HepG2 (cell line): ENCODE measurements around the gene SLC22A23. TPM values are rescaled to one million over a fixed set of nuclear protein-coding genes. Genes with fewer than 3 reads are reported as not detected.

ENCODE experiments used
- ADNP ChIP-seq: sonication (generic); formaldehyde crosslinking; IDR thresholded peaks from 2 replicates; pipeline ENCODE4 v1.4.0; 2020; ENCODE audit warnings: missing genetic modification reagents
- AGO2 ChIP-seq: fragments of 200-400 bp; formaldehyde crosslinking; optimal IDR thresholded peaks from 2 replicates; pipeline ENCODE3; 2017; ENCODE audit warnings: mild to moderate bottlenecking, low read depth, low read length, moderate library complexity
- E2F5 ChIP-seq: sonication (generic); formaldehyde crosslinking; conservative IDR thresholded peaks from 2 replicates; pipeline ENCODE4 v1.4.0; 2020; ENCODE audit warnings: missing genetic modification reagents
- IKZF1 ChIP-seq: fragments of 450-650 bp; IDR thresholded peaks from 2 replicates; pipeline ENCODE4 v1.7.1; 2016
- KDM4B ChIP-seq: sonication (generic); formaldehyde crosslinking; IDR thresholded peaks from 2 replicates; pipeline ENCODE4 v1.4.0; 2020; ENCODE audit warnings: missing genetic modification reagents
- KLF11 ChIP-seq: IDR thresholded peaks from 2 replicates; pipeline ENCODE4 v1.6.1; 2016; ENCODE audit warnings: missing compliant biosample characterization
- KMT2B ChIP-seq: IDR thresholded peaks from 2 replicates; pipeline ENCODE4 v1.6.1; 2016; ENCODE audit warnings: missing genetic modification reagents, missing compliant biosample characterization
- MAF1 ChIP-seq: sonication (generic); formaldehyde crosslinking; IDR thresholded peaks from 2 replicates; pipeline ENCODE4 v1.5.0; 2020; ENCODE audit warnings: missing genetic modification reagents, borderline replicate concordance
- MTF1 ChIP-seq: sonication (generic); formaldehyde crosslinking; IDR thresholded peaks from 2 replicates; pipeline ENCODE4 v1.5.0; 2020; ENCODE audit warnings: missing genetic modification reagents
- MXD4 ChIP-seq: IDR thresholded peaks from 2 replicates; pipeline ENCODE4 v1.6.1; 2016; ENCODE audit warnings: mild to moderate bottlenecking, missing biosample characterization, missing genetic modification reagents
- PRPF4 ChIP-seq: fragments of 200-400 bp; formaldehyde crosslinking; IDR thresholded peaks from 2 replicates; pipeline ENCODE4 v1.6.1; 2016; ENCODE audit warnings: low read length, low read depth; ENCODE audit not compliant: poor library complexity, severe bottlenecking
- SP2 ChIP-seq: sonication (generic); formaldehyde crosslinking; IDR thresholded peaks from 2 replicates; pipeline ENCODE4 v1.5.1; 2020; ENCODE audit warnings: mild to moderate bottlenecking, missing genetic modification reagents
- YY1 ChIP-seq: IDR thresholded peaks from 2 replicates; pipeline ENCODE4 v1.6.1; 2011; ENCODE audit warnings: low read length, low read depth, moderate library complexity, mild to moderate bottlenecking; ENCODE audit not compliant: insufficient read depth, insufficient replicate concordance
- ZBTB38 ChIP-seq: sonication (generic); formaldehyde crosslinking; IDR thresholded peaks from 2 replicates; pipeline ENCODE4 v1.5.1; 2020; ENCODE audit warnings: mild to moderate bottlenecking, missing genetic modification reagents
- ZBTB42 ChIP-seq: sonication (generic); formaldehyde crosslinking; IDR thresholded peaks from 2 replicates; pipeline ENCODE4 v1.5.0; 2020; ENCODE audit warnings: mild to moderate bottlenecking, missing genetic modification reagents
- ZFP36L1 ChIP-seq: sonication (generic); formaldehyde crosslinking; IDR thresholded peaks from 2 replicates; pipeline ENCODE4 v1.8.0; 2022; ENCODE audit warnings: mild to moderate bottlenecking, missing genetic modification reagents, moderate library complexity
- ZFP62 ChIP-seq: sonication (generic); formaldehyde crosslinking; IDR thresholded peaks from 2 replicates; pipeline ENCODE4 v1.4.0; 2020; ENCODE audit warnings: missing genetic modification reagents
- ZNF143 ChIP-seq: sonication (generic); formaldehyde crosslinking; IDR thresholded peaks from 2 replicates; pipeline ENCODE4 v1.4.0; 2020; ENCODE audit warnings: missing genetic modification reagents
- ZNF350 ChIP-seq: sonication (generic); formaldehyde crosslinking; IDR thresholded peaks from 2 replicates; pipeline ENCODE4 v1.4.0; 2020; ENCODE audit warnings: mild to moderate bottlenecking, low read depth, missing genetic modification reagents, borderline replicate concordance
- ZNF772 ChIP-seq: sonication (generic); formaldehyde crosslinking; IDR thresholded peaks from 2 replicates; pipeline ENCODE4 v1.5.0; 2020; ENCODE audit warnings: mild to moderate bottlenecking, missing genetic modification reagents
- ZNF790 ChIP-seq: sonication (generic); formaldehyde crosslinking; IDR thresholded peaks from 2 replicates; pipeline ENCODE4 v1.8.0; 2022; ENCODE audit warnings: missing genetic modification reagents, mild to moderate bottlenecking, borderline replicate concordance
- ZNF879 ChIP-seq: sonication (generic); formaldehyde crosslinking; IDR thresholded peaks from 2 replicates; pipeline ENCODE4 v1.8.1; 2023; ENCODE audit warnings: missing genetic modification reagents
- polyA plus RNA-seq, 8 experiments: library from polyadenylated mRNA; depleted of rRNA in 3 of 8; stranded (reverse) in 7 of 8; unstranded in 1 of 8; fragments of >200 nt; fragmentation: Illumina TruSeq in 4 of 8; extraction: Trizol in 4 of 8; gene quantifications; 2 replicates each; pipeline versions ENCODE4 v1.2.1 to v1.2.3, GENCODE V29; 2011 to 2016; ENCODE audit warnings: low read depth in 4 of 8, missing spikeins in 1 of 8, mixed read lengths in 1 of 8; ENCODE audit not compliant: insufficient read depth in 1 of 8
- total RNA-seq, 5 experiments: library from RNA; depleted of rRNA; stranded (reverse); fragments of >200 nt; fragmentation: Illumina TruSeq; extraction: Trizol; gene quantifications; 2 replicates each; pipeline ENCODE4 v1.2.3, GENCODE V29; 2016; ENCODE audit warnings: low read depth in 1 of 5
- TF ChIP-seq, protein P1 (sequence below): sonication (generic); formaldehyde crosslinking; IDR thresholded peaks from 2 replicates; pipeline ENCODE4 v1.5.0; 2020; ENCODE audit warnings: mild to moderate bottlenecking, missing genetic modification reagents

The SLC22A23 gene
- total and polyA plus RNA-seq, 2 of the 13 experiments (the other 11 are each of a cell fraction or from before 2014, with no cell fraction given): 11.8 to 17.5 TPM

DNA sequence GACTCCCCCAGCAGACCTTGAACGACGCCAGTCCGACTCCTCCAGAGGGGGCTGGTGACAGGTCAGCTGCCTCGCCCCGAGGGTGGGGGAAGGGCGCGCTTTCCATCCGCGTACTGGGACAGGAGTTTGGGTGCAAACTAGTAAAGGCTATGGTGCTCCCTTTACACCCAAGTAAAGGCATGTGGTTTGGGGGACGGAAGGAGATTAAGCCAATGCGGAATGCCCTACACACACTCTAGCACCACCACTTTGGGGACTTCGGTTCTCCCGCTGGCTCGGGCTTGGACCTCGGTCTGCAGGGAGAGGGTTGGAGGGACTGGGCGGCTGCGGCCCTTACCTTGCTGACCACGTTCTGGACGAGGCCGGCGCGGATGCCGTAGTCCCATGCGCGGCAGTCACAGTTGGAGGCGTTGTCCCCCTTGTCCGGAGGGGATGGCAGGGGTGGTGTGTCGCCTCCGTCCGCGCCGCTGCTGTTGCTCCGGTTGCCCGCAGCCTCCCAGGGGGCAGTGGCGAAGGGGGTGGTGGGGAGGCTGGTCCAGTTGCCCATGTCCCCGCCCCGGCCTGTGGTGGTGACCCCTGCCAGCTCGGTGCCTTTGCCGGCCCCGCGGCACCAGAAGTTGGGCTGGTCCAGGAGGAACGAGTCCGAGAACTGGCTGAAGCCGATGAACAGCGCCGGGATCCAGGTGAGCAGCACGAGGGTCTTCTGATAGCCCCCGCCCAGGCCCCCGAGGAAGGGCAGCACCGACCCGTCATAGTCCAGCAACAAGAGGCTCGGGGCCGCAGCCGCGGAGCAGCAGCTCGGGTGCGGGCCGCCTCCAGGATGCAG is 1.1 kb downstream of the SLC22A23 start (continued):
- TF ChIP-seq ZNF350 (CRISPR knock-in tag): peak; percentile 50; the same call in 1 of the 2 replicates
- TF ChIP-seq ZFP36L1 (CRISPR knock-in tag): 0 out of 2 replicates have a peak, but pooled peaks have one; percentile 5
- peak; percentile 28; the same call in 1 of the 2 replicates for TF ChIP-seq MXD4
- no peak for TF ChIP-seq E2F5 (CRISPR knock-in tag)
- peak; percentile 33; the same call in 1 of the 2 replicates for TF ChIP-seq KMT2B (CRISPR knock-in tag)
- TF ChIP-seq YY1: no peak
- TF ChIP-seq ZFP62 (CRISPR knock-in tag): no peak
- no peak for TF ChIP-seq MTF1 (CRISPR knock-in tag)
- TF ChIP-seq IKZF1: no peak
- no peak for TF ChIP-seq ZNF772 (CRISPR knock-in tag)
- no peak for TF ChIP-seq KLF11 (CRISPR knock-in tag)
- peak; percentile 47; the same call in 1 of the 2 replicates for TF ChIP-seq ZBTB42 (CRISPR knock-in tag)
- no peak for TF ChIP-seq ZNF790 (CRISPR knock-in tag)
- peak; percentile 84 for TF ChIP-seq PRPF4
- no peak for TF ChIP-seq SP2 (CRISPR knock-in tag)
- TF ChIP-seq ZBTB38 (CRISPR knock-in tag): peak; percentile 51; the same call in 1 of the 2 replicates
- no peak for TF ChIP-seq ADNP (CRISPR knock-in tag)
- no peak for TF ChIP-seq KDM4B
- TF ChIP-seq ZNF143 (CRISPR knock-in tag): no peak
- peak; percentile 91 for TF ChIP-seq AGO2
- TF ChIP-seq, protein P1, sequence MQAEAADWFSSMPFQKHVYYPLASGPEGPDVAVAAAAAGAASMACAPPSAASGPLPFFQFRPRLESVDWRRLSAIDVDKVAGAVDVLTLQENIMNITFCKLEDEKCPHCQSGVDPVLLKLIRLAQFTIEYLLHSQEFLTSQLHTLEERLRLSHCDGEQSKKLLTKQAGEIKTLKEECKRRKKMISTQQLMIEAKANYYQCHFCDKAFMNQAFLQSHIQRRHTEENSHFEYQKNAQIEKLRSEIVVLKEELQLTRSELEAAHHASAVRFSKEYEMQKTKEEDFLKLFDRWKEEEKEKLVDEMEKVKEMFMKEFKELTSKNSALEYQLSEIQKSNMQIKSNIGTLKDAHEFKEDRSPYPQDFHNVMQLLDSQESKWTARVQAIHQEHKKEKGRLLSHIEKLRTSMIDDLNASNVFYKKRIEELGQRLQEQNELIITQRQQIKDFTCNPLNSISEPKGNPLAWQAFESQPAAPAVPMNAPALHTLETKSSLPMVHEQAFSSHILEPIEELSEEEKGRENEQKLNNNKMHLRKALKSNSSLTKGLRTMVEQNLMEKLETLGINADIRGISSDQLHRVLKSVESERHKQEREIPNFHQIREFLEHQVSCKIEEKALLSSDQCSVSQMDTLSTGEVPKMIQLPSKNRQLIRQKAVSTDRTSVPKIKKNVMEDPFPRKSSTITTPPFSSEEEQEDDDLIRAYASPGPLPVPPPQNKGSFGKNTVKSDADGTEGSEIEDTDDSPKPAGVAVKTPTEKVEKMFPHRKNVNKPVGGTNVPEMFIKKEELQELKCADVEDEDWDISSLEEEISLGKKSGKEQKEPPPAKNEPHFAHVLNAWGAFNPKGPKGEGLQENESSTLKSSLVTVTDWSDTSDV (CRISPR knock-in tag): peak; percentile 69
- no peak for TF ChIP-seq ZNF879 (CRISPR knock-in tag)
- no peak for TF ChIP-seq MAF1 (CRISPR knock-in tag)
